Measurements from ENCODE around the gene KREMEN2. TPM values are rescaled to one million over a fixed set of nuclear protein-coding genes. Genes with fewer than 3 reads are reported as not detected.

KREMEN2 gene
- total and polyA plus RNA-seq, 2 of the 13 experiments (the other 11 are each of a cell fraction or from before 2014, with no cell fraction given) = 0.48 to 1.2 TPM

DNA sequence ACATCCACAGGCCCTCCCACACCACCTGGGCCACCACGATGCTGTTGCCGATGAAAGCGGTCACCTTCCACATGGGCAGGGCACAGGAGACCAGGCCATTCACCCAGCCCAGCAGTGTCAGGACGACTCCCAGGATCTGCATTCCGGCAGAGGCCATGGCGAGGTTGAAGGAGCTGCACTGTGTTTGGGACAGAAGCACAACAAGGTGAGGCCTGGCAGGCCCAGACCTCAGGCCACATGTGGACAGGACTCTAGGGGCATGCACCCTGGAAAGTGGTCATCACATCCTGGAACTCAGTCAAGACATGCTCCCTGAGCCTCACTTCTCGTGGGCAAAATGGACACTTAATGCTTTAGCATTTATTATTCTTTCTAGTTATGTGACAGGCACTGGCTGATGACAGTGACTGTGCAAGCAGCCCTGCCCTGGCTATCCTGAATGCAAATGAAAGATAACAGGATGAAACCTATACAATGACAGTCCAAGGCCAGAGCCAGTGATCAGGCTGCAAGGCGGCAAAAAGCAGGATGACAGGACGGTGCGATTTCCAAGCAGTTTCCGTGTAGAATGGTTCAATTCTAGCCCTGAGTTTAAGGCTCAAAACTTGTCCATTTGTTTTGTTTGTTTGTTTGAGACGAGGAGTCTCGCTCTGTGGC is 51.9 kb downstream of the KREMEN2 start (continued):
- TF ChIP-seq, protein P1, sequence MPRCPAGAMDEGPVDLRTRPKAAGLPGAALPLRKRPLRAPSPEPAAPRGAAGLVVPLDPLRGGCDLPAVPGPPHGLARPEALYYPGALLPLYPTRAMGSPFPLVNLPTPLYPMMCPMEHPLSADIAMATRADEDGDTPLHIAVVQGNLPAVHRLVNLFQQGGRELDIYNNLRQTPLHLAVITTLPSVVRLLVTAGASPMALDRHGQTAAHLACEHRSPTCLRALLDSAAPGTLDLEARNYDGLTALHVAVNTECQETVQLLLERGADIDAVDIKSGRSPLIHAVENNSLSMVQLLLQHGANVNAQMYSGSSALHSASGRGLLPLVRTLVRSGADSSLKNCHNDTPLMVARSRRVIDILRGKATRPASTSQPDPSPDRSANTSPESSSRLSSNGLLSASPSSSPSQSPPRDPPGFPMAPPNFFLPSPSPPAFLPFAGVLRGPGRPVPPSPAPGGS (CRISPR knock-in tag; IDR thresholded peaks at IDR 0.05) = no peak
- TF ChIP-seq SOX13 (IDR thresholded peaks at IDR 0.05) = no peak
- peak in 1 of 2 experiments; percentile 31; a peak in 1 of 4 replicates for TF ChIP-seq SOX13 (CRISPR knock-in tag; conservative IDR thresholded peaks at IDR 0.05 in 1 of 2, IDR thresholded peaks at IDR 0.05 in 1 of 2)
- TF ChIP-seq, protein P2, sequence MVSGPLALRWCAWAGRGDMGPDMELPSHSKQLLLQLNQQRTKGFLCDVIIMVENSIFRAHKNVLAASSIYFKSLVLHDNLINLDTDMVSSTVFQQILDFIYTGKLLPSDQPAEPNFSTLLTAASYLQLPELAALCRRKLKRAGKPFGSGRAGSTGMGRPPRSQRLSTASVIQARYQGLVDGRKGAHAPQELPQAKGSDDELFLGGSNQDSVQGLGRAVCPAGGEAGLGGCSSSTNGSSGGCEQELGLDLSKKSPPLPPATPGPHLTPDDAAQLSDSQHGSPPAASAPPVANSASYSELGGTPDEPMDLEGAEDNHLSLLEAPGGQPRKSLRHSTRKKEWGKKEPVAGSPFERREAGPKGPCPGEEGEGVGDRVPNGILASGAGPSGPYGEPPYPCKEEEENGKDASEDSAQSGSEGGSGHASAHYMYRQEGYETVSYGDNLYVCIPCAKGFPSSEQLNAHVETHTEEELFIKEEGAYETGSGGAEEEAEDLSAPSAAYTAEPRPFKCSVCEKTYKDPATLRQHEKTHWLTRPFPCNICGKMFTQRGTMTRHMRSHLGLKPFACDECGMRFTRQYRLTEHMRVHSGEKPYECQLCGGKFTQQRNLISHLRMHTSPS (CRISPR knock-in tag; IDR thresholded peaks at IDR 0.05; ENCODE audit: low read depth) = 0 out of 2 replicates have a peak, but pooled peaks have one; percentile 23
- no peak for TF ChIP-seq HIVEP1 (CRISPR knock-in tag; IDR thresholded peaks at IDR 0.05)
- peak; percentile 49; the same call in 1 of the 2 replicates for TF ChIP-seq SAP130 (CRISPR knock-in tag; IDR thresholded peaks at IDR 0.05; ENCODE audit: low read depth)

GRCh38 chr16:3017344-3017743 is 53.3 kb downstream of the KREMEN2 start:
- no peak for DNase-seq (ENCODE audit: low spot score)
- 41% methylated on average over 5 of the region's 20 CpGs for WGBS (ENCODE audit: low lambda C conversion rate)
- no peak for ATAC-seq
- Histone ChIP-seq H3K27ac (ENCODE audit: extremely low read length, insufficient read depth, low read length) (no peak overlapping the region), H3K4me3 (replicated peaks in 1 of 3; ENCODE audit: insufficient read depth in 1 of 3, low read depth in 2 of 3, low read length in 3 of 3) (peak overlapping the region; percentile 36 to 57 (median 45); a peak in 5 of 6 replicates), H4K20me1 (ENCODE audit: insufficient read depth, low read length) (peaks cover 12% of the 10 kb centered on the region; the same call in 1 of the 2 replicates), H3K9ac (ENCODE audit: insufficient read depth, low read depth, low read length) (peak overlapping the region; percentile 26), H3K36me3 (replicated peaks in 1 of 2; ENCODE audit: control insufficient read depth in 1 of 2, insufficient read depth in 2 of 2, low read length in 2 of 2) (no peaks in the 10 kb centered on the region; a peak in 1 of 5 replicates), H3K79me2 (ENCODE audit: insufficient read depth, low read length) (peaks cover under 1% of the 10 kb centered on the region), H3K4me1 (ENCODE audit: insufficient read depth, low read length) (peaks cover 85% of the 10 kb centered on the region), H3K9me3 (ENCODE audit: low read length) (no peaks in the 10 kb centered on the region), H3K27me3 (ENCODE audit: control insufficient read depth in 1 of 2, insufficient read depth in 2 of 2, low read length in 2 of 2) (peaks cover 4 to 12% of the 10 kb centered on the region in 2 experiments; a peak in 4 of 5 replicates), H3K4me2 (ENCODE audit: low read depth, low read length) (peak overlapping the region; percentile 74), H2AFZ (ENCODE audit: low read length) (no peak overlapping the region)
- no peak for FAIRE-seq
- no TSS peak for BruUV-seq (replicated peaks)
- POLR2A ChIA-PET = interaction anchor here (18.8 kb wide), 1 partner anchor 8 kb away, joined by 750 read pairs; the partner anchor contains the start of gene CLDN9
- intact Hi-C loops (cut with micrococcal nuclease; ENCODE audit: unreplicated experiment) (no loop called here), in situ Hi-C loops (cut with HindIII; ENCODE audit: extremely low pct_ligation_motif_present, low pct_unique_long_range_greater_than_20kb) (no loop called here)
- CTCF ChIA-PET (ENCODE audit: low intra/inter-chr PET ratio, low total read pairs) = interaction anchor here (0.6 to 0.9 kb wide), 2 partner anchors 11 to 141 kb away, joined by 3 read pairs; no protein-coding TSS in a partner anchor
- TF ChIP-seq ZNF549 (CRISPR knock-in tag; IDR thresholded peaks at IDR 0.05) (no peak), ZNF512B (CRISPR knock-in tag; IDR thresholded peaks at IDR 0.05; ENCODE audit: borderline replicate concordance) (no peak), CBX5 (CRISPR knock-in tag; IDR thresholded peaks at IDR 0.05; ENCODE audit: borderline replicate concordance) (no peak)
- TF ChIP-seq, protein P3, sequence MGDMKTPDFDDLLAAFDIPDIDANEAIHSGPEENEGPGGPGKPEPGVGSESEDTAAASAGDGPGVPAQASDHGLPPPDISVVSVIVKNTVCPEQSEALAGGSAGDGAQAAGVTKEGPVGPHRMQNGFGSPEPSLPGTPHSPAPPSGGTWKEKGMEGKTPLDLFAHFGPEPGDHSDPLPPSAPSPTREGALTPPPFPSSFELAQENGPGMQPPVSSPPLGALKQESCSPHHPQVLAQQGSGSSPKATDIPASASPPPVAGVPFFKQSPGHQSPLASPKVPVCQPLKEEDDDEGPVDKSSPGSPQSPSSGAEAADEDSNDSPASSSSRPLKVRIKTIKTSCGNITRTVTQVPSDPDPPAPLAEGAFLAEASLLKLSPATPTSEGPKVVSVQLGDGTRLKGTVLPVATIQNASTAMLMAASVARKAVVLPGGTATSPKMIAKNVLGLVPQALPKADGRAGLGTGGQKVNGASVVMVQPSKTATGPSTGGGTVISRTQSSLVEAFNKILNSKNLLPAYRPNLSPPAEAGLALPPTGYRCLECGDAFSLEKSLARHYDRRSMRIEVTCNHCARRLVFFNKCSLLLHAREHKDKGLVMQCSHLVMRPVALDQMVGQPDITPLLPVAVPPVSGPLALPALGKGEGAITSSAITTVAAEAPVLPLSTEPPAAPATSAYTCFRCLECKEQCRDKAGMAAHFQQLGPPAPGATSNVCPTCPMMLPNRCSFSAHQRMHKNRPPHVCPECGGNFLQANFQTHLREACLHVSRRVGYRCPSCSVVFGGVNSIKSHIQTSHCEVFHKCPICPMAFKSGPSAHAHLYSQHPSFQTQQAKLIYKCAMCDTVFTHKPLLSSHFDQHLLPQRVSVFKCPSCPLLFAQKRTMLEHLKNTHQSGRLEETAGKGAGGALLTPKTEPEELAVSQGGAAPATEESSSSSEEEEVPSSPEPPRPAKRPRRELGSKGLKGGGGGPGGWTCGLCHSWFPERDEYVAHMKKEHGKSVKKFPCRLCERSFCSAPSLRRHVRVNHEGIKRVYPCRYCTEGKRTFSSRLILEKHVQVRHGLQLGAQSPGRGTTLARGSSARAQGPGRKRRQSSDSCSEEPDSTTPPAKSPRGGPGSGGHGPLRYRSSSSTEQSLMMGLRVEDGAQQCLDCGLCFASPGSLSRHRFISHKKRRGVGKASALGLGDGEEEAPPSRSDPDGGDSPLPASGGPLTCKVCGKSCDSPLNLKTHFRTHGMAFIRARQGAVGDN (CRISPR knock-in tag; IDR thresholded peaks at IDR 0.05) = peak; percentile 58

Data from HepG2 (cell line).